ENCODE results near the gene FGFR3.

DNA sequence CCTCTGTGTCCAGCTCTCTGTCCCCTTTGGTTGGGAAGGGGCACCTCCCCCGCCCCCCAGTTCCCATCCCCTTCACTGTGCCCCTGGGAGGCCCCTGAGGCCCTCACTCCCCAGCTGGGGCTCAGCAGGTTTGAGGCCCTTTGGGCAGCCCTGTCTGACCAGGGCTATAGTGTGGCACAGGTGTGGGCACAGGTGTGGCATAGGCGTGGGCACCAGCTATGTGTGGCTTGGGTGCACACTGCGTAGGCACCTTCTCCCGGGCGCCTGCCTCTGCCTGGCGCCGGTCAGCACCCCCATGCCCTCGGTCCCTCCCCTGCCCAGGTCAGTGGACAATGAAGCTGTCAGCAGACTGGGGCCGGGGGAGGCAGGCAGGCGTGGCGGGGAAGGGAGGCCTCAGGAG, 7.5 kb upstream of the FGFR3 start:
- TF ChIP-seq POLR2A (IDR thresholded peaks at IDR 0.05): no peak
- TF ChIP-seq, protein P1, sequence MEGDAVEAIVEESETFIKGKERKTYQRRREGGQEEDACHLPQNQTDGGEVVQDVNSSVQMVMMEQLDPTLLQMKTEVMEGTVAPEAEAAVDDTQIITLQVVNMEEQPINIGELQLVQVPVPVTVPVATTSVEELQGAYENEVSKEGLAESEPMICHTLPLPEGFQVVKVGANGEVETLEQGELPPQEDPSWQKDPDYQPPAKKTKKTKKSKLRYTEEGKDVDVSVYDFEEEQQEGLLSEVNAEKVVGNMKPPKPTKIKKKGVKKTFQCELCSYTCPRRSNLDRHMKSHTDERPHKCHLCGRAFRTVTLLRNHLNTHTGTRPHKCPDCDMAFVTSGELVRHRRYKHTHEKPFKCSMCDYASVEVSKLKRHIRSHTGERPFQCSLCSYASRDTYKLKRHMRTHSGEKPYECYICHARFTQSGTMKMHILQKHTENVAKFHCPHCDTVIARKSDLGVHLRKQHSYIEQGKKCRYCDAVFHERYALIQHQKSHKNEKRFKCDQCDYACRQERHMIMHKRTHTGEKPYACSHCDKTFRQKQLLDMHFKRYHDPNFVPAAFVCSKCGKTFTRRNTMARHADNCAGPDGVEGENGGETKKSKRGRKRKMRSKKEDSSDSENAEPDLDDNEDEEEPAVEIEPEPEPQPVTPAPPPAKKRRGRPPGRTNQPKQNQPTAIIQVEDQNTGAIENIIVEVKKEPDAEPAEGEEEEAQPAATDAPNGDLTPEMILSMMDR (IDR thresholded peaks at IDR 0.05): no peak

Measured in Peyer's patch (tissue), 4 donors.